ENCODE measurements around the gene DBI.

The DBI gene

GRCh38 chr2:119366649-119367471, at the start of gene DBI, which contains the start of gene C2orf76:
TSS of gene DBI (plus strand) at chr2:119366977. CDS start at chr2:119367052, 75 bp downstream.
TSS of gene C2orf76 (minus strand) at chr2:119366834. CDS start at chr2:119339959, 26,875 bp downstream.
- DNase-seq (ENCODE audit: low read depth), result peak; percentile 88

- no peak for DNase-seq (ENCODE audit: low read depth)
These were observed 49.2 kb upstream of the DBI start for GRCh38 chr2:119317554-119317953.

- no peak for DNase-seq (ENCODE audit: low read depth)
These were observed 47.2 kb upstream of the DBI start for GRCh38 chr2:119319593-119319992.

- DNase-seq (ENCODE audit: low read depth), result no peak
These were observed 43.3 kb upstream of the DBI start for GRCh38 chr2:119323459-119323858.

- DNase-seq (ENCODE audit: low read depth), result no peak
These were observed 42.0 kb upstream of the DBI start for GRCh38 chr2:119324685-119325270.

- no peak for DNase-seq (ENCODE audit: low read depth)
These were observed 39.8 kb upstream of the DBI start for GRCh38 chr2:119326938-119327337.

GRCh38 chr2:119327431-119327830, 39.3 kb upstream of the DBI start:
- DNase-seq (ENCODE audit: low read depth), result no peak

GRCh38 chr2:119332953-119333352, 33.8 kb upstream of the DBI start:
- DNase-seq (ENCODE audit: low read depth), result no peak

GRCh38 chr2:119333360-119333759, 33.4 kb upstream of the DBI start:
- no peak for DNase-seq (ENCODE audit: low read depth)

- no peak for DNase-seq (ENCODE audit: low read depth)
These were observed 32.9 kb upstream of the DBI start for GRCh38 chr2:119333833-119334232.

- DNase-seq (ENCODE audit: low read depth), result no peak
These were observed 29.0 kb upstream of the DBI start for GRCh38 chr2:119337749-119338148.

- DNase-seq (ENCODE audit: low read depth), result no peak
These were observed 28.5 kb upstream of the DBI start for GRCh38 chr2:119338272-119338671.

GRCh38 chr2:119338826-119339561, 27.8 kb upstream of the DBI start:
- DNase-seq (ENCODE audit: low read depth), result no peak

- no peak for DNase-seq (ENCODE audit: low read depth)
These were observed 27.2 kb upstream of the DBI start for GRCh38 chr2:119339562-119339923.

- no peak for DNase-seq (ENCODE audit: low read depth)
These were observed 25.1 kb upstream of the DBI start for GRCh38 chr2:119341684-119342083.

- no peak for DNase-seq (ENCODE audit: low read depth)
These were observed 17.5 kb upstream of the DBI start for GRCh38 chr2:119349289-119349688.

GRCh38 chr2:119350311-119350998, 16.3 kb upstream of the DBI start:
- no peak for DNase-seq (ENCODE audit: low read depth)

- no peak for DNase-seq (ENCODE audit: low read depth)
These were observed 14.4 kb upstream of the DBI start for GRCh38 chr2:119352357-119352756.

GRCh38 chr2:119354860-119355259, 11.9 kb upstream of the DBI start:
- DNase-seq (ENCODE audit: low read depth), result no peak

GRCh38 chr2:119359774-119360173, 7.0 kb upstream of the DBI start:
- DNase-seq (ENCODE audit: low read depth), result no peak

- DNase-seq (ENCODE audit: low read depth), result no peak
These were observed 6.3 kb upstream of the DBI start for GRCh38 chr2:119360423-119360966.

- no peak for DNase-seq (ENCODE audit: low read depth)
These were observed 2.0 kb upstream of the DBI start for GRCh38 chr2:119364798-119365197.
